ENCODE results near the gene CFP.

The CFP gene

GRCh38 chrX:47573341-47574075 is 56.2 kb downstream of the CFP start:
- DNase-seq = no peak
